ENCODE results near the gene DEXI.

DNA sequence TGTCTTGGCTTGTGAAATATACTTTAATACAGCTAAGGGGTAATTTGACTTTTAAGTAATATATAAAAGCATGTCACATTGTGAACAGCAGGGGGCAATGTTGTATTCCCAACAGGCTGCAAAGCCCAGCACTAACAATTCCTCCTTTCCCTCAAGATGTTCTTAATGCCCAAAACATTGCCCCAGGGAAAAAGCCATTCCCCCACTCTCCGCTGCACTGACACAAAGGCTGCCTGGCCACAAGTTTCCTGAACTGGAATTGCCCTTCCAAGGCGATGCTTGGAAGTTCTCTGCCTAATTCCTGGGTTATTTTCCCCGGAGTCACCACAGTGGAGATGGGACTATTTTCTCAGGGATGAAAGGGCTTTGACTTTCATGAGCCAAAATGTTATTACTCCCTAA lies 29.3 kb upstream of the DEXI start:
- TF ChIP-seq CTCF (IDR thresholded peaks at IDR 0.05) = peak in 5 of 7 experiments; percentile 56 to 85 (median 76)
- TF ChIP-seq EP300 (IDR thresholded peaks at IDR 0.05) = no peak
- TF ChIP-seq POLR2A (IDR thresholded peaks at IDR 0.05) = no peak
